ENCODE results near the gene OAS2. TPM values are rescaled to one million over a fixed set of nuclear protein-coding genes. Genes with fewer than 3 reads are reported as not detected.

Gene OAS2, protein sequence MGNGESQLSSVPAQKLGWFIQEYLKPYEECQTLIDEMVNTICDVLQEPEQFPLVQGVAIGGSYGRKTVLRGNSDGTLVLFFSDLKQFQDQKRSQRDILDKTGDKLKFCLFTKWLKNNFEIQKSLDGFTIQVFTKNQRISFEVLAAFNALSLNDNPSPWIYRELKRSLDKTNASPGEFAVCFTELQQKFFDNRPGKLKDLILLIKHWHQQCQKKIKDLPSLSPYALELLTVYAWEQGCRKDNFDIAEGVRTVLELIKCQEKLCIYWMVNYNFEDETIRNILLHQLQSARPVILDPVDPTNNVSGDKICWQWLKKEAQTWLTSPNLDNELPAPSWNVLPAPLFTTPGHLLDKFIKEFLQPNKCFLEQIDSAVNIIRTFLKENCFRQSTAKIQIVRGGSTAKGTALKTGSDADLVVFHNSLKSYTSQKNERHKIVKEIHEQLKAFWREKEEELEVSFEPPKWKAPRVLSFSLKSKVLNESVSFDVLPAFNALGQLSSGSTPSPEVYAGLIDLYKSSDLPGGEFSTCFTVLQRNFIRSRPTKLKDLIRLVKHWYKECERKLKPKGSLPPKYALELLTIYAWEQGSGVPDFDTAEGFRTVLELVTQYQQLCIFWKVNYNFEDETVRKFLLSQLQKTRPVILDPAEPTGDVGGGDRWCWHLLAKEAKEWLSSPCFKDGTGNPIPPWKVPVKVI
- total RNA-seq (2022) (0.25 TPM in 1 of 2 replicates, not detected in the other), Bru-seq, nascent RNA (percentile 9 among the genes with signal in this experiment), BruChase-seq, experiment 1, labeled RNA remaining after a 2-hour chase (percentile 11 among the genes with signal in this experiment), BruChase-seq, experiment 2, labeled RNA remaining after a 6-hour chase (percentile 12 among the genes with signal in this experiment)
- long read RNA-seq: 0 reads

DNA sequence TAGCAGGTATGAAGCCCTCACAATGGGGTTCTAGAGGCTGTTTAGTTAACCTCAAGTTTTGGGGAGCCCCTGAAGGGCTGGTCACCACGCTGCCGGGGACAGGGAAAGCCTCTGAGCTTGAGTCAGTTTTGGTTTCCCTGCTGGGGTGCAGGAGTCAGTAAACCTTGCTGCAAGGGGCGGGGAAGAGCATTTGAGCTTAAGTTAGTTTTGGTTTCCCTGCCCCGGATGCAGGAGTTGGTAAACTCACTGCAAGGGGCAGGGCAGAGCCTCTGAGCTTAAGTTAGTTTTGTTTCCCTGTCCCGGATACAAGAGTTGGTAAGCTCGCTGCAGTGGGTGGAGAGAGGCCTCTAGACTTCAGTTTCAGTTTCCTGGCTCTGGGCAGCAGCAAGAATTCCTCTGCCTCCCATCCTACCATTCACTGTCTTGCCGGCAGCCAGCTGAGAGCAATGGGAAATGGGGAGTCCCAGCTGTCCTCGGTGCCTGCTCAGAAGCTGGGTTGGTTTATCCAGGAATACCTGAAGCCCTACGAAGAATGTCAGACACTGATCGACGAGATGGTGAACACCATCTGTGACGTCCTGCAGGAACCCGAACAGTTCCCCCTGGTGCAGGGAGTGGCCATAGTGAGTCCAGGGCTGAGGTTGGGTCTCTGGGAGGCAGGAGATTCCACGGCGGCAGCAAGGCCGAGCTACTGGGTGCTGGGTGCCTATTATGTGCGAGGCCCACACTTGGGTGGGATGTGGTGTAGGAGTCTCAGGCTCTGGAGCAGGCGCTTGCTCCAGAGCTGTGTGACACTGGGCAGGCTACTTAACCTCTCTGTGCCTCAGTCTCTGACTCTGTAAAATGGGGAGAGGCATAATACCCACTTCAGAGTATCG, at the start of gene OAS2:
Gene OAS2, plus strand, starts transcription at position 357 of the 878 bp plus-strand sequence. Its CDS starts 90 bp downstream, at position 447.
- no peak for DNase-seq
- CTCF ChIA-PET: interaction anchor here (1.0 to 1.4 kb wide), 3 partner anchors 13 to 78 kb away, joined by 3 to 6 read pairs (median 4); no protein-coding TSS in a partner anchor
- Mint-ChIP-seq H3K4me1 (ENCODE audit: low read depth, unreplicated experiment) (no peaks in the 10 kb centered on the region), H3K27me3 (ENCODE audit: insufficient read depth, unreplicated experiment) (peaks cover 17% of the 10 kb centered on the region), H3K9me3 (ENCODE audit: unreplicated experiment) (peaks cover 13% of the 10 kb centered on the region), H3K36me3 (ENCODE audit: insufficient read depth, unreplicated experiment) (no peaks in the 10 kb centered on the region), H3K27ac (ENCODE audit: unreplicated experiment) (no peak within 1 kb of the TSS), H3K4me3 (ENCODE audit: unreplicated experiment) (no peak within 1 kb of the TSS)
- H3K9me3 ChIP-seq: no peaks in the 10 kb centered on the region
- no peaks in the 10 kb centered on the region for H3K4me1 ChIP-seq
- no peak within 1 kb of the TSS for H3K4me3 ChIP-seq (ENCODE audit: low read depth, low read length)
- H3K27me3 ChIP-seq (replicated peaks; ENCODE audit: control insufficient read depth, insufficient read depth, low read length): no peaks in the 10 kb centered on the region; the same call in 1 of the 2 replicates
- no TSS peak for BruUV-seq (replicated peaks)
- POLR2A ChIA-PET: interaction anchor here (0.6 kb wide), 1 partner anchor 586 kb away, joined by 4 read pairs; no protein-coding TSS in a partner anchor
- intact Hi-C loops (cut with micrococcal nuclease; ENCODE audit: unreplicated experiment): no loop called here
- TF ChIP-seq, protein P1, sequence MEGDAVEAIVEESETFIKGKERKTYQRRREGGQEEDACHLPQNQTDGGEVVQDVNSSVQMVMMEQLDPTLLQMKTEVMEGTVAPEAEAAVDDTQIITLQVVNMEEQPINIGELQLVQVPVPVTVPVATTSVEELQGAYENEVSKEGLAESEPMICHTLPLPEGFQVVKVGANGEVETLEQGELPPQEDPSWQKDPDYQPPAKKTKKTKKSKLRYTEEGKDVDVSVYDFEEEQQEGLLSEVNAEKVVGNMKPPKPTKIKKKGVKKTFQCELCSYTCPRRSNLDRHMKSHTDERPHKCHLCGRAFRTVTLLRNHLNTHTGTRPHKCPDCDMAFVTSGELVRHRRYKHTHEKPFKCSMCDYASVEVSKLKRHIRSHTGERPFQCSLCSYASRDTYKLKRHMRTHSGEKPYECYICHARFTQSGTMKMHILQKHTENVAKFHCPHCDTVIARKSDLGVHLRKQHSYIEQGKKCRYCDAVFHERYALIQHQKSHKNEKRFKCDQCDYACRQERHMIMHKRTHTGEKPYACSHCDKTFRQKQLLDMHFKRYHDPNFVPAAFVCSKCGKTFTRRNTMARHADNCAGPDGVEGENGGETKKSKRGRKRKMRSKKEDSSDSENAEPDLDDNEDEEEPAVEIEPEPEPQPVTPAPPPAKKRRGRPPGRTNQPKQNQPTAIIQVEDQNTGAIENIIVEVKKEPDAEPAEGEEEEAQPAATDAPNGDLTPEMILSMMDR (IDR thresholded peaks at IDR 0.05; ENCODE audit: insufficient read depth in 1 of 2, low read depth in 1 of 2, low read length in 1 of 2, severe bottlenecking in 1 of 2, unreplicated experiment in 1 of 2): no peak
- no peaks in the 10 kb centered on the region for H3K36me3 ChIP-seq (ENCODE audit: control insufficient read depth, insufficient read depth, low read length)

DNA sequence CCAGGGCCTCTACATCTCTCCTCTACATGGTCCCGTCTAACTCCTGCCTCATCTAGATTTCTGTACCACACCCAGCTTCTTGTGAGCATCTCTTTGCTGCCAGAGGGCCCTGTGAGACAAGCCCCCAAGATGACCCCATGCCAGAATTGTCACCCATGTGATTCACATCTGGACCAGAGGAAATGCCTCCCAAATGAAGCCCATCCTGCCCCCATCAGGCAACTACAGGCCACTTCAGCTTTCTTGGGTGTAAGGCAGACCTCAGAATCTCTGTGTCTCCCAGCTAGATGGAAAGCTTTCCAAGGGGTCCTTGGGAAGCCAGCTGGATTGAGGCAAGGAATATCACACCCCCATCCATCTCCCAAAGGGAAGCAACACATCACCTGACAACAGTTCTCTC, 49.3 kb upstream of the OAS2 start:
- POLR2A ChIA-PET: no interaction called here
- no peak overlapping the region for H3K4me3 Mint-ChIP-seq (ENCODE audit: unreplicated experiment)

More for the DNA sequence above, 49.3 kb upstream of the OAS2 start:
- H3K4me1 Mint-ChIP-seq (ENCODE audit: low read depth, unreplicated experiment): peaks cover 13% of the 10 kb centered on the region
- H3K27ac Mint-ChIP-seq (ENCODE audit: unreplicated experiment): no peak overlapping the region
- H3K36me3 ChIP-seq (ENCODE audit: control insufficient read depth, insufficient read depth, low read length): no peaks in the 10 kb centered on the region
- H3K36me3 Mint-ChIP-seq (ENCODE audit: insufficient read depth, unreplicated experiment): peaks cover 10% of the 10 kb centered on the region
- no peaks in the 10 kb centered on the region for H3K27me3 ChIP-seq (replicated peaks; ENCODE audit: control insufficient read depth, insufficient read depth, low read length)
- H3K4me1 ChIP-seq: peaks cover 43% of the 10 kb centered on the region
- H3K9me3 Mint-ChIP-seq (ENCODE audit: unreplicated experiment): peaks cover 9% of the 10 kb centered on the region
- CTCF ChIA-PET: no interaction called here
- H3K27me3 Mint-ChIP-seq (ENCODE audit: insufficient read depth, unreplicated experiment): no peaks in the 10 kb centered on the region
- intact Hi-C loops (cut with micrococcal nuclease; ENCODE audit: unreplicated experiment): no loop called here
- peaks cover 34% of the 10 kb centered on the region for H3K9me3 ChIP-seq
- DNase-seq: no peak
- H3K4me3 ChIP-seq (ENCODE audit: low read depth, low read length): no peak overlapping the region
- BruUV-seq (replicated peaks): no TSS peak
- TF ChIP-seq, protein P1 (IDR thresholded peaks at IDR 0.05; ENCODE audit: insufficient read depth in 1 of 2, low read depth in 1 of 2, low read length in 1 of 2, severe bottlenecking in 1 of 2, unreplicated experiment in 1 of 2): no peak
